Endometrial microvascular endothelial cells (primary cell): Measurements from ENCODE around the gene SOX8. TPM values are rescaled to one million over a fixed set of nuclear protein-coding genes. Genes with fewer than 3 reads are reported as not detected.

Source experiments
- in situ Hi-C: cut with HindIII; loops from 2 replicates; pipeline ENCODE4 v1.10.0; 2017; ENCODE audit warnings: low sequenced_read_pairs, low pct_unique_long_range_greater_than_20kb; ENCODE audit errors: inconsistent ontology term
- total RNA-seq: library from RNA; depleted of rRNA; stranded (reverse); fragments of >200 nt; gene quantifications from one replicate; pipeline ENCODE4 v1.2.3, GENCODE V29; 2015; ENCODE audit errors: inconsistent ontology term

SOX8 gene
- total RNA-seq, 1 donor from 2014 or later, result not detected

GRCh38 chr16:983044-984030, 1.8 kb downstream of the SOX8 start:
- in situ Hi-C loops, result loop anchor here (25.0 kb wide), 1 partner anchor 146 kb away; no protein-coding TSS in a partner anchor

- in situ Hi-C loops, result loop anchor here (25.0 kb wide), 1 partner anchor 147 kb away; no protein-coding TSS in a partner anchor
Observed at GRCh38 chr16:984121-984694, 2.6 kb downstream of the SOX8 start.

GRCh38 chr16:984736-985636, 3.4 kb downstream of the SOX8 start:
- in situ Hi-C loops, result loop anchor here (25.0 kb wide), 1 partner anchor 148 kb away; no protein-coding TSS in a partner anchor

- in situ Hi-C loops, result loop anchor here (25.0 kb wide), 1 partner anchor 149 kb away; no protein-coding TSS in a partner anchor
Observed at GRCh38 chr16:985646-986400, 4.3 kb downstream of the SOX8 start.

GRCh38 chr16:986411-986810, 4.8 kb downstream of the SOX8 start:
- in situ Hi-C loops, result loop anchor here (25.0 kb wide), 1 partner anchor 149 kb away; no protein-coding TSS in a partner anchor

GRCh38 chr16:986925-987582, 5.5 kb downstream of the SOX8 start:
- in situ Hi-C loops, result loop anchor here (25.0 kb wide), 1 partner anchor 150 kb away; no protein-coding TSS in a partner anchor

- in situ Hi-C loops, result loop anchor here (25.0 kb wide), 1 partner anchor 151 kb away; no protein-coding TSS in a partner anchor
Observed at GRCh38 chr16:987906-988305, 6.3 kb downstream of the SOX8 start.

- in situ Hi-C loops, result loop anchor here (25.0 kb wide), 1 partner anchor 151 kb away; no protein-coding TSS in a partner anchor
Observed at GRCh38 chr16:988471-989353, 7.1 kb downstream of the SOX8 start.

GRCh38 chr16:989354-989814, 7.8 kb downstream of the SOX8 start:
- in situ Hi-C loops, result loop anchor here (25.0 kb wide), 1 partner anchor 152 kb away; no protein-coding TSS in a partner anchor

GRCh38 chr16:990516-991291, 9.1 kb downstream of the SOX8 start:
- in situ Hi-C loops, result loop anchor here (25.0 kb wide), 1 partner anchor 153 kb away; no protein-coding TSS in a partner anchor

GRCh38 chr16:991345-991744, 9.8 kb downstream of the SOX8 start:
- in situ Hi-C loops, result loop anchor here (25.0 kb wide), 1 partner anchor 154 kb away; no protein-coding TSS in a partner anchor

GRCh38 chr16:991773-992172, 10.2 kb downstream of the SOX8 start:
- in situ Hi-C loops, result loop anchor here (25.0 kb wide), 1 partner anchor 154 kb away; no protein-coding TSS in a partner anchor

- in situ Hi-C loops, result loop anchor here (25.0 kb wide), 1 partner anchor 156 kb away; no protein-coding TSS in a partner anchor
Observed at GRCh38 chr16:993731-994130, 12.2 kb downstream of the SOX8 start.

- in situ Hi-C loops, result loop anchor here (25.0 kb wide), 1 partner anchor 158 kb away; no protein-coding TSS in a partner anchor
Observed at GRCh38 chr16:995087-995486, 13.5 kb downstream of the SOX8 start.

- in situ Hi-C loops, result loop anchor here (25.0 kb wide), 1 partner anchor 158 kb away; no protein-coding TSS in a partner anchor
Observed at GRCh38 chr16:995783-996182, 14.2 kb downstream of the SOX8 start.
